Skeletal muscle satellite cell (primary cell): ENCODE data around the gene NLRC5.

Source experiments
- H3K27me3 ChIP-seq: 2 replicates; pipeline ENCODE4 v1.7.0; 2013; ENCODE audit warnings: low read length; ENCODE audit not compliant: control insufficient read depth, insufficient read depth
- H3K36me3 ChIP-seq: 2 replicates; pipeline ENCODE4 v1.7.0; 2013; ENCODE audit warnings: mild to moderate bottlenecking, control low read depth, low read length; ENCODE audit not compliant: insufficient read depth
- H3K4me1 ChIP-seq: 2 replicates; pipeline ENCODE4 v1.7.0; 2013; ENCODE audit warnings: low read length; ENCODE audit not compliant: control insufficient read depth, insufficient read depth
- H3K4me2 ChIP-seq: 2 replicates; pipeline ENCODE4 v1.7.0; 2013; ENCODE audit warnings: mild to moderate bottlenecking, low read length
- H3K4me3 ChIP-seq: 2 replicates; pipeline ENCODE4 v1.7.0; 2013; ENCODE audit warnings: low read length
- H3K9ac ChIP-seq: 2 replicates; pipeline ENCODE4 v1.7.0; 2013; ENCODE audit warnings: mild to moderate bottlenecking, low read depth, low read length, moderate library complexity
- H3K9me3 ChIP-seq: replicated peaks from 2 replicates; pipeline ENCODE4 v1.7.0; 2013; ENCODE audit warnings: mild to moderate bottlenecking, control low read depth, low read length

Gene NLRC5

DNA sequence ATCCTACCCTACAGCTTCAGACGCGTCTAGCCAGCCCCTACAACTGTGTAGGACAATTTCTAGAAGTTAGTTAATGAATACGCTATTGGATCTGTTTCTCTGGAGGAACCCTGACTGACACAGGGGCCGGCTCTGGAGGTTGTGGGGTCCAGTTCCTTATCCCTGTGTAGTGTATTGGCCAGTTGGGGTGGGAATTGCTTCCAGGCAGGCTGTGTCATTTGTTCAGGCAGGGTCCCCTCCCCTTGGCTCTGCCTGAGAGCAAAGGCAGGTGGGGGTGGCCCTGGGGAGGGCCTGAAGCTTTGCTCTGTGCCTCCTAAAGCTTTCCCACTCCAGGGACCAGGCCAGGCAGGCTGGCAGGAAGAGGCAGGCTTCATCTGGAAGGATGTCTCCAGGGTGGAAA, 39.3 kb upstream of the NLRC5 start:
- no peak overlapping the region for H3K4me3 ChIP-seq
- no peaks in the 10 kb centered on the region for H3K9me3 ChIP-seq
- no peaks in the 10 kb centered on the region for H3K4me1 ChIP-seq
- H3K4me2 ChIP-seq: no peak overlapping the region
- peaks cover 12% of the 10 kb centered on the region for H3K36me3 ChIP-seq
- H3K9ac ChIP-seq: no peak overlapping the region
- no peaks in the 10 kb centered on the region for H3K27me3 ChIP-seq

DNA sequence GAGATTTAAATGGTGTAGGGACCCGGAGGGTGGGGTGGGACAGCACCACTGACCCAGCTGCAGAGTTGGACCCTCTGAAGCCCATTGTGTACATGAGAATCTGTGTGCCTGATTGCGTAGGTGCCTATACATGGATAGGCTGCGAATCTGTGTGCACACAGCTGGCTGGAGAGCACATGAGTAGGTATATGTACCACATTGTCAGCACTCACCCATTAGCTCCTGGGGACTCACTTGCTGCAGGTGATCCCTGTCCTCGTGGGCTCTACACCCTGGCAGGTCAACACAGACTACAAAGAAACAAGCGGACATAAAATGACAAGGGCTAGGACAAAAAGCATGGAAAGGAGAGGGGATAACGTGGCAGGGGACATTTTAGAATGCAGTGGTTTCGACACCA, 38.9 kb upstream of the NLRC5 start:
- Histone ChIP-seq H3K36me3 (peaks cover 8% of the 10 kb centered on the region), H3K27me3 (no peaks in the 10 kb centered on the region), H3K9ac (no peak overlapping the region), H3K4me2 (no peak overlapping the region), H3K4me3 (no peak overlapping the region), H3K9me3 (no peaks in the 10 kb centered on the region), H3K4me1 (no peaks in the 10 kb centered on the region)

DNA sequence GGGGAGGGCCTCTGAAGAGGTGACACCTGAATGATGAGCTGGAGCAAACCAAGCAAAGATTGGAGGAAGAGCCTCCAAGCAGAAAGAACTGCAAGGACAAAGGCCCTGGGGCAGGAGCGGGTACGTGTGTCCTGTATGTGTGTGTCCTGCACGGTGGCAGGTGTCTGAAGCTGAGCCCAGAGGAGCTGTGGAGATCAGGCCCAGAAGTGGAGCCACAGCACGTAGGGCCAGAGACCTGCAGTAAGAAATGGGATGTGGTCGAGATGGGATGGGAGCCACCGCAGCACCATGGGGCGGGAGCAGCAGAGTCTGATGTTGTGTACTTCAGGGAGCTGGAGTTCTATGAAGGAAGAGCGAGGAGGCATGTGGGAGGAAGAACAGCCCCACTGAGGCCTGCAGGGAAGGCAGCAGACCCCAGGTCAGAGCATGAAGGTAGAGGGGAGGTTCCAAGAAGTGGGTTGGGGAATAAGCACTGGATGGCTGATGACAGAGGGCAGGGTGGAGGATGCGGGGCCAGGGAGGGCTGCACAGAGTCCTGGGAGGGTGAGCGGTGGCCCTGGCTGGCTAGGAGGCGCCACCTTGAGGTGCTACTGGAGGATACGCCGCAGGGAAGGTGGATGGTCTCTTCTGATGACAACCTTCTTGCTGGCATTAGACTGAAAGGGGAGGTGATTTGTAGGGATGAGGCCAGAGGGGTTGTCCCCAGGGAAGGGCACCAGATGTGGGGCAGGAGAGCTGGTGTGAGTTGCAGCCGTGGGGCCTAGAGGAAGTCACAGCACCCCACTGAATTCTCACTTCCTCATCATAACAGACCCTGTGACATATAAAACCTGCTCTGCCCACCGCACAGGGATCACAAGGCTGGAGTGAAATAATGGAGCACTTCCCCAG, 38.2 kb upstream of the NLRC5 start:
- Histone ChIP-seq H3K27me3 (no peaks in the 10 kb centered on the region), H3K4me2 (no peak overlapping the region), H3K4me3 (no peak overlapping the region), H3K9me3 (no peaks in the 10 kb centered on the region), H3K4me1 (no peaks in the 10 kb centered on the region), H3K9ac (no peak overlapping the region), H3K36me3 (peaks cover 7% of the 10 kb centered on the region)

DNA sequence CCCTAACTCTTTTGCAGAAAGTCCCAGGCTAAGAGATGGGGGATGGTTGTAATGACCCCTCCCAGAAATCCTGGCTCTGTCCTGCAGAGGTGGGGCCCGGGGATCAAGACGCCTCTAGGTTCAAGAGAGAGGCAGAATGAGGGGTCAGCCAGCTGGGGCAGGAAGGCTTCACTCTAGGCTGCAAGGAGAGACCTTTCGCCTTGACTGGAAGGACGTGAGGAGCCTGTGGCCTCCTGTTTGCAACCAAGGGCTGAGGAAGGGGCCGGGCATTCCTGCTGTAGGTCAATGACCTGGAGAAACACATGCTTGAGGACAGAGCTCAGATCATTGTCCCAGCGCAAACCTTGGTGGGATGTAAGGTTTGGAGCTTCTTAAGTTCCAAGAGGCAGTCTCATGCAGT, 36.4 kb upstream of the NLRC5 start:
- H3K27me3 ChIP-seq: no peaks in the 10 kb centered on the region
- H3K36me3 ChIP-seq: no peaks in the 10 kb centered on the region
- no peaks in the 10 kb centered on the region for H3K4me1 ChIP-seq
- no peak overlapping the region for H3K9ac ChIP-seq
- no peak overlapping the region for H3K4me3 ChIP-seq
- H3K4me2 ChIP-seq: no peak overlapping the region
- no peaks in the 10 kb centered on the region for H3K9me3 ChIP-seq

DNA sequence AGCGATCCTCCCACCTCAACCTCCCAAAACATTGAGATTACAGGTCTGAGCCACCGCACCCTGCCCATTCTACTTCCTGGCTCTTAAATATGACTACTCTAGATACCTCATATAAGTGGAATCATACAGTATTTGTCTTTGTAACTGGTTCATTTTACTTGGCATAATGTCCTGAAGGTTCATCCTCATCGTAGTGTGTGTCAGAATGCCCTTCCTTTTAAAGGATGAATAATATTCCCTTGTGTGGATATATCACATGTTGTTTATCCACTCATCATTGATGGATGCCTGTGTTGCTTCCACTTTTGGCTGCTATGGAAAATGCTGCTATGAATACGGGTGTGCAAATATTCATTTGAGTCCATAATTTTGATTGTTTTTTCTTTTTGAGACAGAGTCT, 33.3 kb upstream of the NLRC5 start:
- Histone ChIP-seq H3K4me3 (no peak overlapping the region), H3K9me3 (no peaks in the 10 kb centered on the region), H3K27me3 (no peaks in the 10 kb centered on the region), H3K4me2 (no peak overlapping the region), H3K9ac (no peak overlapping the region), H3K36me3 (no peaks in the 10 kb centered on the region), H3K4me1 (peaks cover 3% of the 10 kb centered on the region)

DNA sequence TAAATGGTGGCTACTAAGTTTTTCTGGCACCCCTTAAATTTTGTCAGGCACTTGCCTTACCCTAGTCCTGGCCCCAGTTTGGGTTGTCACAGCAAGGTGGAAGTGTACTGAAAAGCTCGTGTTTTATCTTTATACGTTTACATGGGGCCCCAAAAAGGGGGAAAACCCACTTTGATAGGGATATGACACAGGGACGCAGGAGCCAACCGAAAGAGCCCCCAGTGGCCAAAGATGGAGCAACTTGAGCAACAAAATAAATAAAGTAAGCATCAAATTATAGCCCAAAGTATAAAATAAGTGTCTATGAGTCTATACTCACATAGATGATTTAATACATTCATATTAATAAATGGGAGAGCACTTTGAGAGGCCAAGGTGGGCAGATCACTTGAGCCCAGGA, 32.6 kb upstream of the NLRC5 start:
- Histone ChIP-seq H3K9me3 (no peaks in the 10 kb centered on the region), H3K4me2 (no peak overlapping the region), H3K9ac (no peak overlapping the region), H3K4me1 (peaks cover 10% of the 10 kb centered on the region), H3K4me3 (no peak overlapping the region), H3K27me3 (no peaks in the 10 kb centered on the region), H3K36me3 (no peaks in the 10 kb centered on the region)

DNA sequence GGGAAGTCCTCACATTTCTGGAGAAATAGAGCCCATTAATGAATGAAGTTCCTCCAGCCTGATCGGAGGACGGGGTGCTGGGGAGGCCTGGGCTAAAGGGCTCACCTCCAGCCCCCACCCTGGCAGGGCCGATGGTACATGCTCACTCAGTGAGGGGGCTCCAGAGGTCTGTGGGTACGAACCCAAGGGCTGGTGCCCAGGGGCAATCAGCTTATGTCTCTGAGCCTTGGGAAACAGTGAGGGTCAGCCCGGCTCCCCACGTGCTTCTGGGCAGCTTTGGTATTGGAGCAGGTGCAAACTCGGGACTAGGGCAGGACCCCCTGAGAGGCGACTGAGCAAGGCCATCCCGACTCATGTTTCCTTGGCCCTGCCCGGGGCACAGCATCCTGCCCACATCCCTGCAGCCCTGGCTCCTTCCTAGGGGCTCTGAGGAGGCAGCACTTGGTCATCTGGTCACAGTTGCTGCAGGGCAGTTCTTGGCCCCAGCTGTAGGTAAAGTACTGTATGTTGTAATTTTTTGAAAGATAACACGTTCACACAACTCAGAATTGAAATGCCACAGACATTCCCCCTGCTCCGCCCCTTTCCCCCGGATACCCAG, 28.6 kb upstream of the NLRC5 start:
- peaks cover 26% of the 10 kb centered on the region for H3K4me1 ChIP-seq
- peaks cover 5% of the 10 kb centered on the region for H3K9me3 ChIP-seq
- no peak overlapping the region for H3K9ac ChIP-seq
- no peaks in the 10 kb centered on the region for H3K27me3 ChIP-seq
- no peak overlapping the region for H3K4me2 ChIP-seq
- no peaks in the 10 kb centered on the region for H3K36me3 ChIP-seq
- H3K4me3 ChIP-seq: no peak overlapping the region

DNA sequence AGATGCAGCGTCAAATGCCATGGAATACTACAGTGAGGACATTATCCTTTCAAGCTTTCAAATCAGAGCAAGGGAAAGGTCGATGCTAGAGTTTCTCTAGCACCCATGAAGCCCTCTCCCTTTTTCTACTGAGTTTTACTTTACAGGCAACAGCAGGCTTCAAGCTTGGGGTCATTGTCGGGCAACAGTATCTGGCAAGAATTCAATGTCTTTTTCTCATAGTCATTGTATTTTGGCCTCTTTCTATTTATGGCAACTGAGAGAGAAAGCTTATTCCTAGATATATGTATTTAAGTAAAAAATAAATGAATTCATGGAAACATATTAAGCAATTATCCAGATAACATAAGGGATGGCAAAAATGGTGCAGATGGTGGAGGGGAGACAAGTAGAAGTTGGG, 28.0 kb upstream of the NLRC5 start:
- H3K9me3 ChIP-seq: peaks cover 5% of the 10 kb centered on the region
- no peak overlapping the region for H3K9ac ChIP-seq
- H3K4me3 ChIP-seq: no peak overlapping the region
- H3K36me3 ChIP-seq: no peaks in the 10 kb centered on the region
- H3K4me2 ChIP-seq: no peak overlapping the region
- H3K27me3 ChIP-seq: no peaks in the 10 kb centered on the region
- peaks cover 32% of the 10 kb centered on the region for H3K4me1 ChIP-seq

DNA sequence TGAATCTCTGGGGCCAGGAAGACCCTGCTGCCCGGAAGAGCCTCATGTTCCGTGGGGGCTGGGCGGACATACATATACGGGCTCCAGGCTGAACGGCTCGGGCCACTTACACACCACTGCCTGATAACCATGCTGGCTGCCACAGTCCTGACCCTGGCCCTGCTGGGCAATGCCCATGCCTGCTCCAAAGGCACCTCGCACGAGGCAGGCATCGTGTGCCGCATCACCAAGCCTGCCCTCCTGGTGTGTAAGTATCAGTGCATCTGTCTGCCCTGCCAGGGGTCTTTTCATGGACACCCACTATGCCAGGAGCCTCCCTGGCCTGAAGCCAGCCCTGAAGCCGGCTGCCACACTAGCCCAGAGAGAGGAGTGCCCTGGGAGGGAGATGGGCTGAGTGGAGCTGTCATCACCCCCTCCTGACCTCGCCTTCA, 27.5 kb upstream of the NLRC5 start, which contains the start of gene CETP:
CETP (plus strand) TSS at position 100 of the 431 bp plus-strand sequence; CDS start at position 130, 30 bp downstream.
- Histone ChIP-seq H3K4me3 (no peak within 1 kb of the TSS), H3K4me2 (no peak within 1 kb of the TSS), H3K4me1 (peaks cover 33% of the 10 kb centered on the region), H3K27me3 (no peaks in the 10 kb centered on the region), H3K9ac (no peak within 1 kb of the TSS), H3K9me3 (peaks cover 5% of the 10 kb centered on the region), H3K36me3 (no peaks in the 10 kb centered on the region)

DNA sequence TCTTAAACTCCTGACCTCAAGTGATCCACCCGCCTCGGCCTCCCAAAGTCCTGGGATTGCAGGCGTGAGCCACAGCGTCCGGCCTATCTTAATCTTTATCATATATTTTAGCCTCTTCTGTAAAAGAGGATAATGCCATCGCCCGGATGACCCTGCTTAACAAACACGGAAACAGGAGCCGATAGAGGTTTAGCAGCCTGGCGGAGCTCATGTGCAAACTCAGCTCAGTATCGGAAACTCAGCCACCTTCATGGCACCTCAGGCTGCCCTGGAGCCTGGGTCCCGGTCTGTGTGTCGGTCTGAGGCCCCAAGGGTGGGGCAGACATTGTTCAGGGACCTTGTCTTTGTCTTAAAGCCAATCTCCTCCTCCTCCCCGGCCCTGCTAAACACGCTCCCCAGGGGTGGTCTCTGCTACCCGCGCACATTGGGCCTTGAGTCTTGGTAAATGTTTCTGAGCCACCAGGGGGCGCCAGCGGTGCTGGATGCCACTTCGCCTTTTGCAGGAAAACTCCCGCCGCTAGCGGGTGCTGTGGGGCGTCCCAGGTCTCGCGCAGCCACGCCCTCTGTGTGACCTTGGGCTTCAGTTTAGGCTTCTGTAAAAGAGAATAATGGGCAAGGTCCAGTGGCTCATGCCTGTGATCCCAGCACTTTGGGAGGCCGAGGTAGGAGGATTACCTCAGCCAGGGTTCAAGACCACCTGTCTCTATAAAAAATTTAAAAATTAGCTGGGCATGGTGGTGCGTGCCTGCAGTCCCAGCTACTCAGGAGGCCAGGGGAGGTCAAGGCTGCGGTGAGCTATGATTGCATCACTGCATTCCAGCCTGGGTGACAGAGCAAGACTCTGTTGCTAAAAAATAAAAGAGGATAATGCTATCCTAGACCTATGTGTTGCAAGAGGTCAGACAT, 24.9 kb upstream of the NLRC5 start:
- Histone ChIP-seq H3K4me1 (peaks cover 33% of the 10 kb centered on the region), H3K36me3 (no peaks in the 10 kb centered on the region), H3K4me3 (no peak overlapping the region), H3K9ac (no peak overlapping the region), H3K4me2 (no peak overlapping the region), H3K9me3 (peaks cover 5% of the 10 kb centered on the region), H3K27me3 (no peaks in the 10 kb centered on the region)
